ENCODE results near the gene EXD2. TPM values are rescaled to one million over a fixed set of nuclear protein-coding genes. Genes with fewer than 3 reads are reported as not detected.

Gene EXD2
- total and polyA plus RNA-seq, 10 donors: 3.7 to 18.5 (median 12.5) TPM

GRCh38 chr14:69282448-69282847 lies 91.2 kb downstream of the EXD2 start:
- H3K4me1 ChIP-seq: peaks cover 0 to 5% (median 5%) of the 10 kb centered on the region in 6 donors
- WGBS, 5 donors: 93 to 98% (median 96%) methylated on average over 6 of the region's 6 CpGs
- no peak for TF ChIP-seq POLR2AphosphoS5 (IDR thresholded peaks at IDR 0.05)

GRCh38 chr14:69284170-69284569 lies 92.9 kb downstream of the EXD2 start:
- no peaks in the 10 kb centered on the region for H3K9me3 ChIP-seq
- no peak for TF ChIP-seq POLR2A (IDR thresholded peaks at IDR 0.05)
- TF ChIP-seq CTCF (IDR thresholded peaks at IDR 0.05 in 8 of 11, conservative IDR thresholded peaks at IDR 0.05 in 3 of 11): no peak
- TF ChIP-seq POLR2AphosphoS5 (IDR thresholded peaks at IDR 0.05): no peak
- no peak overlapping the region for H3K27ac ChIP-seq
- WGBS, 5 donors: 73 to 84% (median 82%) methylated on average over 8 to 9 of the region's 9 CpGs
- intact Hi-C loops (cut with DNase I; ENCODE audit: low total_unique reads): no loop called here
- H3K36me3 ChIP-seq: no peaks in the 10 kb centered on the region
- no peak for DNase-seq
- no peaks in the 10 kb centered on the region for H3K27me3 ChIP-seq (replicated peaks in 1 of 7)
- no peak overlapping the region for H3K4me3 ChIP-seq
- peaks cover 0 to 21% (median 12%) of the 10 kb centered on the region in 6 donors for H3K4me1 ChIP-seq

More at GRCh38 chr14:69282448-69282847, 91.2 kb downstream of the EXD2 start:
- H3K9me3 ChIP-seq: no peaks in the 10 kb centered on the region
- H3K36me3 ChIP-seq: no peaks in the 10 kb centered on the region
- H3K4me3 ChIP-seq: no peak overlapping the region
- intact Hi-C loops (cut with DNase I; ENCODE audit: low total_unique reads): no loop called here
- no peak overlapping the region for H3K27ac ChIP-seq
- DNase-seq: no peak
- no peaks in the 10 kb centered on the region for H3K27me3 ChIP-seq (replicated peaks in 1 of 7)

GRCh38 chr14:69285661-69286255 lies 94.5 kb downstream of the EXD2 start:
- peaks cover 0 to 37% (median 15%) of the 10 kb centered on the region in 6 donors for H3K4me1 ChIP-seq
- no peaks in the 10 kb centered on the region for H3K36me3 ChIP-seq
- no peak overlapping the region for H3K27ac ChIP-seq
- 73 to 89% (median 82%) methylated on average over 7 of the region's 7 CpGs for WGBS, 5 donors
- intact Hi-C loops (cut with DNase I; ENCODE audit: low total_unique reads): no loop called here
- H3K4me3 ChIP-seq: no peak overlapping the region
- no peaks in the 10 kb centered on the region for H3K27me3 ChIP-seq (replicated peaks in 1 of 7)
- no peaks in the 10 kb centered on the region for H3K9me3 ChIP-seq
- TF ChIP-seq CTCF (IDR thresholded peaks at IDR 0.05 in 8 of 11, conservative IDR thresholded peaks at IDR 0.05 in 3 of 11): no peak
- no peak for TF ChIP-seq POLR2A (IDR thresholded peaks at IDR 0.05)
- no peak for DNase-seq

DNA sequence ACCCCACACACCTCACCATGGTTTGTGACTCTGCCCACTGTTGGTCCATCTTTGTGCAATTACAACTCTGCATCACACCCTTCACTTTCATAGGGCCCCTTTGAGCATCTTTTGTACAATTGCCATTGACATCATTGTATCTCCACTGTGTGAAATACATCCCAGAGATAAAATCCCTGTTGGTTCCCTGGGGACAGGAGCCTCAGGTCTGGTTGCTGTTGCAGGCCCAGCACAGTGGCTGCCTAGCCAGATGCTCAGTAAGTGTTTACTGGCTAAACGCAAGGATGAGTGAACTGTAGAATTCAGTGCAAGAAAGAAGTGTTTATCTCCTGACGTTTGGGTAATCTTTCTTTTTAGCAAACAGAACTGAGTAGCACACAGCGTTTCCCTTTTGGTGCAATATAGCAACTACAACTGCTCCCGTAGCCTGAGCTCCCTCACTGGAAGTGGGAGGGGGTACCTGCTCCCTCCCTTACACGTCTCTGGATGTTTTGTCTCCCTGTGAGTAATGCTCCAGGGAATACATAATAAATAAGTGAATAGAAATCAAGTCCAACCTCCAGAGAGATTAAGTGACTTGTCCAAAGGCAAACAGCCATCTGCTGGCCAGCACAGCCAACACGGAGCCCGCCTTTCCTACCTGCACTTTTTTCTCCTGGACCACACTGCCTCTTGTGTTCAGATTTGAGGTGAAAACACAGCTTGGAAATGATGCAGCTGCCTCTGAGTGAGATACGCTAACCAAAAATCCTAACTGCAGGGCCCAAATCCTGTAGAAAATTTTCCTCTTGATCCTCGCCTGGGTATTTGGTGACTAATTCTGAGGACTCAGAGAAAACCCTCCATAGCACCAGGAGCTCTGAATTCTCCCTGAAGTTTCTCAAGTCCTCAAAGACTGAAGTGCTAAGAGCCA lies 96.1 kb downstream of the EXD2 start:
- 74 to 84% (median 80%) methylated on average over 9 of the region's 9 CpGs for WGBS, 5 donors
- Histone ChIP-seq H3K36me3 (no peaks in the 10 kb centered on the region), H3K4me1 (peaks cover 5 to 53% (median 22%) of the 10 kb centered on the region in 6 donors), H3K27ac (peak overlapping the region in 7 of 8 donors; percentile 14 to 70 (median 51)), H3K9me3 (no peaks in the 10 kb centered on the region), H3K27me3 (replicated peaks in 1 of 7) (no peaks in the 10 kb centered on the region), H3K4me3 (no peak overlapping the region)
- TF ChIP-seq POLR2A (IDR thresholded peaks at IDR 0.05): no peak
- no peak for TF ChIP-seq POLR2AphosphoS5 (IDR thresholded peaks at IDR 0.05)
- intact Hi-C loops (cut with DNase I; ENCODE audit: low total_unique reads): no loop called here
- DNase-seq: no peak
